Measurements from ENCODE around the gene HSDL2.
A peak's percentile ranks its signal among the peaks of the same experiment; 100 is the strongest.

HSDL2 gene

GRCh38 chr9:112355427-112355897 is 24.4 kb upstream of the HSDL2 start:
- WGBS (ENCODE audit: extremely low coverage, insufficient coverage, insufficient read length) = no CpG with 5 or more reads among the region's 8 CpGs
- Histone ChIP-seq H3K4me1 (ENCODE audit: control insufficient read depth in 1 of 2, insufficient read depth in 2 of 2, low read length in 2 of 2) (no peaks in the 10 kb centered on the region), H3K36me3 (ENCODE audit: control insufficient read depth in 1 of 2, insufficient read depth in 2 of 2, low read length in 2 of 2) (no peaks in the 10 kb centered on the region), H3K18ac (ENCODE audit: low read length) (no peak overlapping the region), H2AFZ (ENCODE audit: insufficient read depth, low read length, poor library complexity) (no peak overlapping the region), H3K23ac (ENCODE audit: low read length) (no peak overlapping the region), H3K79me2 (ENCODE audit: control insufficient read depth, insufficient read depth, low read length, poor library complexity) (no peaks in the 10 kb centered on the region), H3K4me2 (ENCODE audit: low read length) (no peak overlapping the region), H4K91ac (ENCODE audit: low read depth, low read length) (no peak overlapping the region), H3K9me3 (ENCODE audit: insufficient read depth, low read depth, low read length) (no peaks in the 10 kb centered on the region), H3K27ac (ENCODE audit: low read depth, low read length) (no peak overlapping the region), H3K79me1 (ENCODE audit: low read length) (no peaks in the 10 kb centered on the region), H2BK120ac (ENCODE audit: insufficient read depth, low read length, poor library complexity) (no peak overlapping the region), H4K8ac (ENCODE audit: low read depth, low read length) (no peak overlapping the region), H3K9ac (ENCODE audit: low read length) (no peak overlapping the region), H2BK5ac (ENCODE audit: low read depth, low read length, poor library complexity) (no peak overlapping the region), H2AK5ac (ENCODE audit: low read length) (no peak overlapping the region), H3K27me3 (ENCODE audit: insufficient read depth, low read length) (no peaks in the 10 kb centered on the region), H3K4ac (ENCODE audit: low read depth, low read length) (no peak overlapping the region), H2BK12ac (ENCODE audit: low read length) (no peak overlapping the region), H3K4me3 (ENCODE audit: low read depth, low read length) (no peak overlapping the region), H3K14ac (ENCODE audit: low read length) (no peak overlapping the region), H4K12ac (ENCODE audit: low read depth, low read length) (no peak overlapping the region)
- DNase-seq = no peak

- H3K9me3 ChIP-seq (ENCODE audit: insufficient read depth, low read depth, low read length) = no peaks in the 10 kb centered on the region
- no peak overlapping the region for H3K4me2 ChIP-seq (ENCODE audit: low read length)
- H3K9ac ChIP-seq (ENCODE audit: low read length) = no peak overlapping the region
- H4K12ac ChIP-seq (ENCODE audit: low read depth, low read length) = no peak overlapping the region
- H2AFZ ChIP-seq (ENCODE audit: insufficient read depth, low read length, poor library complexity) = no peak overlapping the region
- no peak overlapping the region for H3K23ac ChIP-seq (ENCODE audit: low read length)
- no peak overlapping the region for H3K4ac ChIP-seq (ENCODE audit: low read depth, low read length)
- H3K14ac ChIP-seq (ENCODE audit: low read length) = no peak overlapping the region
- no peaks in the 10 kb centered on the region for H3K4me1 ChIP-seq (ENCODE audit: control insufficient read depth in 1 of 2, insufficient read depth in 2 of 2, low read length in 2 of 2)
- H2AK5ac ChIP-seq (ENCODE audit: low read length) = no peak overlapping the region
- H3K79me1 ChIP-seq (ENCODE audit: low read length) = no peaks in the 10 kb centered on the region
- H3K36me3 ChIP-seq (ENCODE audit: control insufficient read depth in 1 of 2, insufficient read depth in 2 of 2, low read length in 2 of 2) = no peaks in the 10 kb centered on the region
- no peak overlapping the region for H4K8ac ChIP-seq (ENCODE audit: low read depth, low read length)
- H2BK120ac ChIP-seq (ENCODE audit: insufficient read depth, low read length, poor library complexity) = no peak overlapping the region
- H2BK12ac ChIP-seq (ENCODE audit: low read length) = no peak overlapping the region
- no peak overlapping the region for H4K91ac ChIP-seq (ENCODE audit: low read depth, low read length)
- no peak overlapping the region for H3K4me3 ChIP-seq (ENCODE audit: low read depth, low read length)
- H3K79me2 ChIP-seq (ENCODE audit: control insufficient read depth, insufficient read depth, low read length, poor library complexity) = no peaks in the 10 kb centered on the region
- DNase-seq = no peak
- no peak overlapping the region for H3K27ac ChIP-seq (ENCODE audit: low read depth, low read length)
- H2BK5ac ChIP-seq (ENCODE audit: low read depth, low read length, poor library complexity) = no peak overlapping the region
- H3K27me3 ChIP-seq (ENCODE audit: insufficient read depth, low read length) = no peaks in the 10 kb centered on the region
- no CpG with 5 or more reads among the region's 5 CpGs for WGBS (ENCODE audit: extremely low coverage, insufficient coverage, insufficient read length)
- no peak overlapping the region for H3K18ac ChIP-seq (ENCODE audit: low read length)
Observed at GRCh38 chr9:112360047-112360804, 19.7 kb upstream of the HSDL2 start.

GRCh38 chr9:112361601-112362000 is 18.3 kb upstream of the HSDL2 start:
- H3K18ac ChIP-seq (ENCODE audit: low read length) = no peak overlapping the region
- H3K27me3 ChIP-seq (ENCODE audit: insufficient read depth, low read length) = no peaks in the 10 kb centered on the region
- H3K4me1 ChIP-seq (ENCODE audit: control insufficient read depth in 1 of 2, insufficient read depth in 2 of 2, low read length in 2 of 2) = no peaks in the 10 kb centered on the region
- no CpG with 5 or more reads among the region's 4 CpGs for WGBS (ENCODE audit: extremely low coverage, insufficient coverage, insufficient read length)
- H3K4me3 ChIP-seq (ENCODE audit: low read depth, low read length) = no peak overlapping the region
- no peak overlapping the region for H4K8ac ChIP-seq (ENCODE audit: low read depth, low read length)
- peaks cover 4% of the 10 kb centered on the region for H3K9me3 ChIP-seq (ENCODE audit: insufficient read depth, low read depth, low read length)
- no peak overlapping the region for H3K9ac ChIP-seq (ENCODE audit: low read length)
- H2BK120ac ChIP-seq (ENCODE audit: insufficient read depth, low read length, poor library complexity) = no peak overlapping the region
- DNase-seq = peak in 1 of 2 donors; percentile 83
- no peak overlapping the region for H2BK12ac ChIP-seq (ENCODE audit: low read length)
- no peak overlapping the region for H4K12ac ChIP-seq (ENCODE audit: low read depth, low read length)
- no peak overlapping the region for H3K4ac ChIP-seq (ENCODE audit: low read depth, low read length)
- no peak overlapping the region for H3K4me2 ChIP-seq (ENCODE audit: low read length)
- no peaks in the 10 kb centered on the region for H3K79me2 ChIP-seq (ENCODE audit: control insufficient read depth, insufficient read depth, low read length, poor library complexity)
- H3K36me3 ChIP-seq (ENCODE audit: control insufficient read depth in 1 of 2, insufficient read depth in 2 of 2, low read length in 2 of 2) = no peaks in the 10 kb centered on the region
- no peak overlapping the region for H3K14ac ChIP-seq (ENCODE audit: low read length)
- no peak overlapping the region for H4K91ac ChIP-seq (ENCODE audit: low read depth, low read length)
- no peak overlapping the region for H3K23ac ChIP-seq (ENCODE audit: low read length)
- no peak overlapping the region for H2AFZ ChIP-seq (ENCODE audit: insufficient read depth, low read length, poor library complexity)
- H2AK5ac ChIP-seq (ENCODE audit: low read length) = no peak overlapping the region
- no peak overlapping the region for H2BK5ac ChIP-seq (ENCODE audit: low read depth, low read length, poor library complexity)
- no peak overlapping the region for H3K27ac ChIP-seq (ENCODE audit: low read depth, low read length)
- H3K79me1 ChIP-seq (ENCODE audit: low read length) = no peaks in the 10 kb centered on the region

- no CpG with 5 or more reads among the region's 3 CpGs for WGBS (ENCODE audit: extremely low coverage, insufficient coverage, insufficient read length)
- H3K27ac ChIP-seq (ENCODE audit: low read depth, low read length) = no peak overlapping the region
- H4K12ac ChIP-seq (ENCODE audit: low read depth, low read length) = no peak overlapping the region
- peaks cover 11% of the 10 kb centered on the region for H3K9me3 ChIP-seq (ENCODE audit: insufficient read depth, low read depth, low read length)
- peak in 1 of 2 donors; percentile 31 for DNase-seq
- H2BK12ac ChIP-seq (ENCODE audit: low read length) = no peak overlapping the region
- no peaks in the 10 kb centered on the region for H3K4me1 ChIP-seq (ENCODE audit: control insufficient read depth in 1 of 2, insufficient read depth in 2 of 2, low read length in 2 of 2)
- H3K14ac ChIP-seq (ENCODE audit: low read length) = no peak overlapping the region
- H3K23ac ChIP-seq (ENCODE audit: low read length) = no peak overlapping the region
- H3K79me1 ChIP-seq (ENCODE audit: low read length) = no peaks in the 10 kb centered on the region
- no peaks in the 10 kb centered on the region for H3K27me3 ChIP-seq (ENCODE audit: insufficient read depth, low read length)
- H4K91ac ChIP-seq (ENCODE audit: low read depth, low read length) = no peak overlapping the region
- H2BK5ac ChIP-seq (ENCODE audit: low read depth, low read length, poor library complexity) = no peak overlapping the region
- H3K4me2 ChIP-seq (ENCODE audit: low read length) = no peak overlapping the region
- H3K4ac ChIP-seq (ENCODE audit: low read depth, low read length) = no peak overlapping the region
- H3K36me3 ChIP-seq (ENCODE audit: control insufficient read depth in 1 of 2, insufficient read depth in 2 of 2, low read length in 2 of 2) = no peaks in the 10 kb centered on the region
- no peak overlapping the region for H3K4me3 ChIP-seq (ENCODE audit: low read depth, low read length)
- no peak overlapping the region for H2AK5ac ChIP-seq (ENCODE audit: low read length)
- no peak overlapping the region for H3K9ac ChIP-seq (ENCODE audit: low read length)
- H2AFZ ChIP-seq (ENCODE audit: insufficient read depth, low read length, poor library complexity) = no peak overlapping the region
- H3K18ac ChIP-seq (ENCODE audit: low read length) = no peak overlapping the region
- no peak overlapping the region for H2BK120ac ChIP-seq (ENCODE audit: insufficient read depth, low read length, poor library complexity)
- no peaks in the 10 kb centered on the region for H3K79me2 ChIP-seq (ENCODE audit: control insufficient read depth, insufficient read depth, low read length, poor library complexity)
- no peak overlapping the region for H4K8ac ChIP-seq (ENCODE audit: low read depth, low read length)
Observed at GRCh38 chr9:112364761-112365160, 15.1 kb upstream of the HSDL2 start.
